Upper lobe of right lung (tissue), 1 donor: ENCODE measurements around the gene CAMK1D. TPM values are rescaled to one million over a fixed set of nuclear protein-coding genes. Genes with fewer than 3 reads are reported as not detected.
A peak's percentile ranks its signal among the peaks of the same experiment; 100 is the strongest.
"Not testable (repeated sequence)": the region's sequence is repeated elsewhere in the genome, so short reads cannot be mapped to it uniquely, and the experiment has no call there.

Experiments
- ATAC-seq: fragments of 200-7000 bp; cut with Tn5 transposase; one replicate; pipeline ENCODE4 v1.9.1; 2020; ENCODE audit warnings: mild to moderate bottlenecking, moderate library complexity
- DNase-seq: peaks from one replicate; pipeline ENCODE4 v3.0.0-alpha.2; 2020
- H3K27ac ChIP-seq: fragments of 200-600 bp; one replicate; pipeline ENCODE4 v1.8.0; 2022
- H3K27me3 ChIP-seq: fragments of 200-600 bp; one replicate; pipeline ENCODE4 v1.8.0; 2022; ENCODE audit warnings: mild to moderate bottlenecking
- H3K36me3 ChIP-seq: fragments of 200-600 bp; one replicate; pipeline ENCODE4 v1.8.0; 2022
- H3K4me1 ChIP-seq: fragments of 200-600 bp; one replicate; pipeline ENCODE4 v1.8.0; 2022
- H3K4me3 ChIP-seq: fragments of 200-600 bp; one replicate; pipeline ENCODE4 v1.8.0; 2022; ENCODE audit warnings: mild to moderate bottlenecking
- H3K9me3 ChIP-seq: fragments of 200-600 bp; one replicate; pipeline ENCODE4 v1.8.0; 2022
- intact Hi-C: fragments of 100-400 bp; cut with DNase I; formaldehyde crosslinking; loops from one replicate; pipeline ENCODE4 v1.11.0; 2022
- total RNA-seq: library from RNA; stranded (reverse); fragmentation: NEBNext Ultra II Directional; extraction: Animal tissue kit (Norgen Biotek cat#: 25700); gene quantifications from one replicate; pipeline ENCODE4 v1.2.1, GENCODE V29; 2021
- TF ChIP-seq, protein P1 (sequence below): fragments of 200-600 bp; IDR thresholded peaks from one replicate; pipeline ENCODE4 v1.8.0; 2022; ENCODE audit warnings: antibody characterized with exemption
- donor health status: DM: no; HTN: yes; CAD: no; lungs with severe emphysema.

Gene CAMK1D
- total RNA-seq, 1 donor from 2014 or later, result 17.1 TPM

DNA sequence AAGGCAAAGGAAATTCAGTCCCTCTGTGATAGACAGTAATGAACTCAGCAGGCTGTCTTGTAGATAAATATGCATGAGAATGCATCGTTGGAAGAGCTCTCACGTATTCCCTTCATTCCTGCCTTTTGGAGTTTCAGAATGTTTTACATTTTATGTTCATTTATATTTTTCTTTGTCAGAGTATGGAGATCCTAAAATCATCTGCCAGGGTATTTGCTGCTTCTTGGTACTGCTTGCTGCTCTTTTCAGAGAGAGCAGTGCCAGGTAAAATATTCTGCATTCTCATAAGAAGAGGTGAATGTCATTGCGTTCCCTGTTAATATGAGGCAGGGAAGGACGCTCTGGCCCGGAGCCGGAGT, 362.0 kb downstream of the CAMK1D start:
- intact Hi-C loops, result no loop called here
- no peaks in the 10 kb centered on the region for H3K27me3 ChIP-seq
- no peak for ATAC-seq
- DNase-seq, result no peak
- H3K36me3 ChIP-seq, result no peaks in the 10 kb centered on the region
- no peak overlapping the region for H3K27ac ChIP-seq
- TF ChIP-seq, protein P1, sequence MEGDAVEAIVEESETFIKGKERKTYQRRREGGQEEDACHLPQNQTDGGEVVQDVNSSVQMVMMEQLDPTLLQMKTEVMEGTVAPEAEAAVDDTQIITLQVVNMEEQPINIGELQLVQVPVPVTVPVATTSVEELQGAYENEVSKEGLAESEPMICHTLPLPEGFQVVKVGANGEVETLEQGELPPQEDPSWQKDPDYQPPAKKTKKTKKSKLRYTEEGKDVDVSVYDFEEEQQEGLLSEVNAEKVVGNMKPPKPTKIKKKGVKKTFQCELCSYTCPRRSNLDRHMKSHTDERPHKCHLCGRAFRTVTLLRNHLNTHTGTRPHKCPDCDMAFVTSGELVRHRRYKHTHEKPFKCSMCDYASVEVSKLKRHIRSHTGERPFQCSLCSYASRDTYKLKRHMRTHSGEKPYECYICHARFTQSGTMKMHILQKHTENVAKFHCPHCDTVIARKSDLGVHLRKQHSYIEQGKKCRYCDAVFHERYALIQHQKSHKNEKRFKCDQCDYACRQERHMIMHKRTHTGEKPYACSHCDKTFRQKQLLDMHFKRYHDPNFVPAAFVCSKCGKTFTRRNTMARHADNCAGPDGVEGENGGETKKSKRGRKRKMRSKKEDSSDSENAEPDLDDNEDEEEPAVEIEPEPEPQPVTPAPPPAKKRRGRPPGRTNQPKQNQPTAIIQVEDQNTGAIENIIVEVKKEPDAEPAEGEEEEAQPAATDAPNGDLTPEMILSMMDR, result no peak
- H3K4me3 ChIP-seq, result no peak overlapping the region
- H3K9me3 ChIP-seq, result no peaks in the 10 kb centered on the region
- peaks cover 30% of the 10 kb centered on the region for H3K4me1 ChIP-seq

DNA sequence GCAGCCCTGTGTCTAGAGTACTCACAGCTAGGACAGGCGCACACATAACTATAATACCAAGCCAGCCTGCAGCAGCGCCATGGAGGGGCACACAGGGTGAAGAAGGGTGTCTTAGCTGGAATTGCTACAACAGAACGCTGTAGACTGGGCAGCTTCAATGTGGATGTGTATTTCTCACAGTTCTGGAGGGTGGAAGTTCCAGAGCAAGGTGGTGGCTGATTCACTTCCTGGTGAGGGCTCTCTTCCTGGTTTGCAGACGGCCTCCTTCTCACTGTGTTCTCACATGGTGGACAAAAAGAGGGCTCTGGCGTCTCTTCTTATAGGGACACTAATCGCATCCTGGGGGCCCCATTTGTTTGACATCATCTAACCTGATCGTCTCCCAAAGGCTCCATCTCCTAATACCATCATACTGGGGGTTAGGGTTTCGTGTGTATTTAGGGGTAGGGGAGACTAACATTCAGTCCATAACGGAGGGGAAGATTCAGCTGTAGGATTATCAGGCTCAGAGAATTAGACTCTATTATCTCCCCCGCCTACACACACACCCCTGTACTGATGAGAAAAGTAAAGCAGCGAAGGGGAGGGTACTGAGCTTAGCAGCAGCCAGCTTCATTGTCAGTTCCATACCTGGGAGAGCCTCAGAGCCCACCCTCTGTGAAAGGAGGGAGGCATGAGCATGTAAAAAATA, 363.1 kb downstream of the CAMK1D start:
- H3K4me3 ChIP-seq, result no peak overlapping the region
- TF ChIP-seq, protein P1, result no peak
- H3K9me3 ChIP-seq, result no peaks in the 10 kb centered on the region
- peaks cover 22% of the 10 kb centered on the region for H3K4me1 ChIP-seq
- ATAC-seq, result no peak
- H3K36me3 ChIP-seq, result no peaks in the 10 kb centered on the region
- intact Hi-C loops, result no loop called here
- no peak for DNase-seq
- H3K27me3 ChIP-seq, result no peaks in the 10 kb centered on the region
- H3K27ac ChIP-seq, result no peak overlapping the region

DNA sequence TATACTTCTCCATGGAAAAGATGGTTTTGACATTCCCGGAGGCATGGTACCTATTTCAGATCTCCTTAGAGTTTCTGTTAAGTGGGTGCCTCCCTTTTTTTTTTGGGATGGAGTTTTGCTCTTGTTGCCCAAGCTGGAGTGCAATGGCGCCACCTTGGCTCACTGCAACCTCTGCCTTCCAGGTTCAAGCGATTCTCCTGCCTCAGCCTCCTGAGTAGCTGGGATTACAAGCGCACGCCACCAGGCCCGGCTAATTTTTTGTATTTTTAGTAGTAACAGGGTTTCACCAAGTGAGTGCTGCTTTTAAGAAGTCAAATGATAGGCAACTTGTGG, 363.6 kb downstream of the CAMK1D start:
- H3K9me3 ChIP-seq, H3K4me3 ChIP-seq, intact Hi-C loops, DNase-seq, H3K27me3 ChIP-seq, H3K36me3 ChIP-seq, ATAC-seq, H3K27ac ChIP-seq: not testable (repeated sequence)
- peaks cover 17% of the 10 kb centered on the region for H3K4me1 ChIP-seq

DNA sequence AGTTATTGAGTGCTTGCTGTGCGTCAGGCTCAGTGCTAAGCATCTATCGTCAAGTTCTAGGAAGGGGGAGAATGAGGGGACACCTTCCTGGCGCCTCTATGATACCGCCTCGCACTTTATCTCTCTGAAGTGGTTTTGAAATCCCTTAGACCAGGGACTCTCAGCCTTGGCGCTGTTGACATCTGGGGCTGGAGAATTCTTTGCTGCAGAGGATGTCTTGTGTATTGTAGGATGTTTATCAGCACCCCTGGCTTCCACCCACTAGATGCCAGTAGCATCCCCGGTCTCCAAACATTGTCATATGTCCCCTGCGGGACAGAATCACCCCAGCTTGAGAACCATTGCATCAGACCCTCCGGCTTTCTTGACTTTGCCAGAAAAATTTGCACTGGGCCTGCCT, 366.7 kb downstream of the CAMK1D start:
- no peaks in the 10 kb centered on the region for H3K9me3 ChIP-seq
- DNase-seq (no peak), ATAC-seq (no peak)
- no peaks in the 10 kb centered on the region for H3K36me3 ChIP-seq
- H3K27ac ChIP-seq, result no peak overlapping the region
- no peak overlapping the region for H3K4me3 ChIP-seq
- intact Hi-C loops, result no loop called here
- H3K4me1 ChIP-seq, result peaks cover 17% of the 10 kb centered on the region
- no peaks in the 10 kb centered on the region for H3K27me3 ChIP-seq
- TF ChIP-seq, protein P1, result no peak

DNA sequence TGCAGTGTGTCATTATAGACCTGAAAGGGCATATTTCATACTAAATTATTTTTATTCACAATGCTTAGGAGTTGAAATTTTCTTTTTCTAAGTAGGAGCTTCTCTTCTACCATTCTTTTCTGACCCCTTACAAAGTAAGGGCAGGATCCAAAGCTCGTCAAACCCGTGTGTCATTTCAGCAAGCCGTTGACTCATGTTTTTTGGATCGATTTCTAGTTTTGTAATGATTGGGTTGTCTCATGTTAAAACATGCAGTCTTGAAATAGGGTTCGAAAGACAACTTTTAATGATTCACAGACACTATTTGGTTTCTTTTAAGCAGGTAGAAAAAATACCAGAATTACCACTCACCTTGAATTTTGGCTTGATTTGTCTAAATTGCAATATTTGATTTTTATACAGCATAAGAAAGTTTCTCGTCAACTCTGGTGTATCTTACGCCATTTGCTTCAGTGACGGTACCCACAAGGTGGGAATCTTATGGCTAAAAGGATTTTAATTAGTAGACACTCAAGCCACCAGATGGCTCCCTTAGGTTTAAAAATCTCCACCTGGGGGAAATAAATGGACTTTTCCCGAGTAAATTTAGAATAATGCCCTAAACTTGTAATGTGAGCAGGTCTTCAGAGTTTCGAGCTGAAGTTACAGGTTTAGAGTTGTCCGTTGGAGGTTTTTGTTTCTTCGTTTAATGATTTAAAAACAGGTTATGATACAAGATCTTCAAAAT, 368.8 kb downstream of the CAMK1D start:
- Histone ChIP-seq H3K27ac (no peak overlapping the region), H3K36me3 (no peaks in the 10 kb centered on the region), H3K4me1 (peaks cover 17% of the 10 kb centered on the region), H3K27me3 (no peaks in the 10 kb centered on the region), H3K4me3 (no peak overlapping the region), H3K9me3 (no peaks in the 10 kb centered on the region)
- no peak for ATAC-seq
- no peak for DNase-seq
- TF ChIP-seq, protein P1, result no peak
- intact Hi-C loops, result no loop called here

DNA sequence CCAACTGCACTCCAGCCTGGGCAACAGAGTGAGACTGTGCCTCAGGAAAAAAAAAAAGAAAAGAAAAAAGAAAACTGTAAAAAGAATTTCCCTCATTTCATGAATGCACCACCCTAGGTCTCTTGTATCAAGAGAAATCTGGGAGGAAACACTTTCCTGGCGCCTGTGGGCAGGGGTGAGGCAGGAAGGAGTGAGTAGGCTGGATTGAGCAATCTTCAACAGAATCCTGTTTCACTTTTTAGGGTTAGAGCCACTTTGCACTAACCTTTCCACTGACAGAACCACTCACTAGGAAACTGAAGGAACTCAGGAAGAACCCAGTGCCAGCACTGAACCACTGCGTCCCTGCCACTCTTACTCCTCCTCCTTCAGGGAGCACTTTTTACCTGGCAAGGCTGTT, 370.0 kb downstream of the CAMK1D start:
- H3K4me1 ChIP-seq, result peaks cover 17% of the 10 kb centered on the region
- no peak for DNase-seq
- no peaks in the 10 kb centered on the region for H3K27me3 ChIP-seq
- no peaks in the 10 kb centered on the region for H3K9me3 ChIP-seq
- H3K27ac ChIP-seq, result no peak overlapping the region
- no peaks in the 10 kb centered on the region for H3K36me3 ChIP-seq
- ATAC-seq, result peak; percentile 70
- no peak overlapping the region for H3K4me3 ChIP-seq
- intact Hi-C loops, result no loop called here
- TF ChIP-seq, protein P1, result no peak
